ENCODE results near the gene EXOC6. TPM values are rescaled to one million over a fixed set of nuclear protein-coding genes. Genes with fewer than 3 reads are reported as not detected.

Gene EXOC6
- total RNA-seq, 2 donors from 2014 or later = 12.6 to 15.2 TPM

DNA sequence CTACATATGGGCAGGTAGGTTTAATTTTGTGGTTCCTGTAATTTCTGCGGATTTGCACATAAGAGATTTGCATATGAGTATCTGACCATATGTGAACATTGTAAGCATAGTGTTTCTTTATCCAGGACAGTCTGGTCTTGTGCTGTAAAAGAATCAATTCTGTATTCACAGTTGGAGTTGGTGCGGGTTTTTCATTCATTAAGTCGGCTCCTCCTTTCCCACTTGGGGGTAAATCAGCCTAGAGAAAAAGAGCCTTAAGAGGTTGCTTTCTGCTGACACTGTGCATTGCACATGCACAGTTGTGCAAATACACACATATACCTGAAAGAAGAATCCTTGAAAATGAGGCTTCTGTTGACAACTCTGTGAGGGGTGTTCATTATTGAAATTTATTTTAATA lies 206.2 kb downstream of the EXOC6 start:
- Histone ChIP-seq H3K9ac (ENCODE audit: low read depth in 2 of 2, low read length in 2 of 2) (no peak overlapping the region), H3K4me1 (no peaks in the 10 kb centered on the region), H3K36me3 (no peaks in the 10 kb centered on the region), H3K27me3 (peaks cover 3% of the 10 kb centered on the region), H3K27ac (no peak overlapping the region), H3K9me3 (no peaks in the 10 kb centered on the region), H3K4me3 (no peak overlapping the region)
- TF ChIP-seq, protein P1, sequence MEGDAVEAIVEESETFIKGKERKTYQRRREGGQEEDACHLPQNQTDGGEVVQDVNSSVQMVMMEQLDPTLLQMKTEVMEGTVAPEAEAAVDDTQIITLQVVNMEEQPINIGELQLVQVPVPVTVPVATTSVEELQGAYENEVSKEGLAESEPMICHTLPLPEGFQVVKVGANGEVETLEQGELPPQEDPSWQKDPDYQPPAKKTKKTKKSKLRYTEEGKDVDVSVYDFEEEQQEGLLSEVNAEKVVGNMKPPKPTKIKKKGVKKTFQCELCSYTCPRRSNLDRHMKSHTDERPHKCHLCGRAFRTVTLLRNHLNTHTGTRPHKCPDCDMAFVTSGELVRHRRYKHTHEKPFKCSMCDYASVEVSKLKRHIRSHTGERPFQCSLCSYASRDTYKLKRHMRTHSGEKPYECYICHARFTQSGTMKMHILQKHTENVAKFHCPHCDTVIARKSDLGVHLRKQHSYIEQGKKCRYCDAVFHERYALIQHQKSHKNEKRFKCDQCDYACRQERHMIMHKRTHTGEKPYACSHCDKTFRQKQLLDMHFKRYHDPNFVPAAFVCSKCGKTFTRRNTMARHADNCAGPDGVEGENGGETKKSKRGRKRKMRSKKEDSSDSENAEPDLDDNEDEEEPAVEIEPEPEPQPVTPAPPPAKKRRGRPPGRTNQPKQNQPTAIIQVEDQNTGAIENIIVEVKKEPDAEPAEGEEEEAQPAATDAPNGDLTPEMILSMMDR (IDR thresholded peaks at IDR 0.05) = no peak
- no peak for DNase-seq
- intact Hi-C loops (cut with DNase I) = no loop called here

DNA sequence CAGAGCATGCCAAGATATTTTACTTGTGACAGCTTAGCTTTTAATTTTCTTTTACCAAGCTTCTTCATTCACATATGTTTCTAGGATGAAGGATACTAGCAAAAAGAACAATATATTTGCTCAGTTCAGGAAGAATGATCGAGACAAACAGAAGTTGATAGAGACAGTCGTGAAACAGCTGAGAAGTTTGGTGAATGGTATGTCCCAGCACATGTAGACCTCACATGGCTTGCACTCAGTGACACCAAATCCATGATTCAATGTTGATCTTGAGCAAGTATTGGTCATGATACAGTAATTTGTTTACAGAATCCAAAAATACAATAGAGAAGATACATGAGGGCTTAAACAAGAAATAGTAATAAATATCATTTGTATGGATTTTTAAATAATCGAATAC lies 209.8 kb downstream of the EXOC6 start:
- H3K27ac ChIP-seq = no peak overlapping the region
- no peaks in the 10 kb centered on the region for H3K36me3 ChIP-seq
- DNase-seq = no peak
- no peaks in the 10 kb centered on the region for H3K9me3 ChIP-seq
- intact Hi-C loops (cut with DNase I) = no loop called here
- H3K27me3 ChIP-seq = peaks cover 28% of the 10 kb centered on the region
- H3K4me3 ChIP-seq = no peak overlapping the region
- H3K9ac ChIP-seq (ENCODE audit: low read depth in 2 of 2, low read length in 2 of 2) = no peak overlapping the region
- TF ChIP-seq, protein P1 (IDR thresholded peaks at IDR 0.05) = no peak
- peaks cover 8% of the 10 kb centered on the region for H3K4me1 ChIP-seq

DNA sequence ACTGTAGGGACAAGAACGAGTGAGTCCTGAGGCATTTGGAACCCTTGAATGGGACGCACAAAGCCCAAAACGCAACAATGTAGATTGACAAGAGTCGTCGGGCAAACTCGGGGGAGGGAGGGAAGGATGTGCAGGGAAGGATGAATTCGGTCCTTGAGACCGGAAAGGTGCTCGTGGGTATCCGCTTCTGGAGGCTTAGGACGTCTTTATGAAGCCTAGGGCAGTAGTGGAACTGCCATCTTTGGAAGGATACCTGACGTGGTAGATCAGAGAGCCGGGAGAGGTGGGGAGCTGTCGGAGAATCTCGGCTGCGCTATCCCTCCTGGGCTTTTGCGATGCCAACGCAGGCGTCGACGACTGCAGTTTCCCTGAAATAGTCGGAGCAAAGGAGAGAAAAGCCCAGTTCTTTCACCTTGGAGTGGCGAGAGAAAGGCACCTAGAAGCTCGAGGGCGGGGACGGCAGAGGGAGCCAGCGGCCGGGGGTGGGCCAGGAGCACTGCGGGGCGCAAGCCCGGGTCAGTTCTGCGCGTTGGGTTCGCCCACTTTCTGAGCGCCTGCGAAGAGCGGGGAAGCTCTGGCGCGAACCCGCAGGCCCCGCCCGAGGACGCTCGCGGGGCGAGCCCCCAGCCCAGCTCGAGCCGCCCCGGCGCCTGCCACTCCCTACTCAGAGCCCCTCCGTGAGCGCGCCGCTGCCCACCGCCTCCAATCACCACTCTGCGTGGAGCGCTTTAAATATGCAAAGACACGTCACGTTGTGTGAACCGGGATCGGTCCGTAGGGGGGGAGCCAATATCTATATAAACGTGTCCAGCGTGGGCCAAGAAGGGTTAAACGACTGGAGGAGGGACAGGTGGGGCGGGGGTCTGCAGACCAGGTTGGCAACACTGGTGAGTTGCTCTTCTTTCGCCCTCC lies 211.9 kb downstream of the EXOC6 start, which contains the start of gene CYP26C1:
TSS of gene CYP26C1 (plus strand) at position 824 of the 912 bp plus-strand sequence. CDS start 466 bp downstream, outside the sequence.
- intact Hi-C loops (cut with DNase I) = no loop called here
- peaks cover 49% of the 10 kb centered on the region for H3K27me3 ChIP-seq
- no peak for DNase-seq
- H3K4me1 ChIP-seq = peaks cover 8% of the 10 kb centered on the region
- no peak within 1 kb of the TSS for H3K4me3 ChIP-seq
- TF ChIP-seq, protein P1 (IDR thresholded peaks at IDR 0.05) = no peak
- no peaks in the 10 kb centered on the region for H3K36me3 ChIP-seq
- H3K9me3 ChIP-seq = no peaks in the 10 kb centered on the region
- no peak within 1 kb of the TSS for H3K27ac ChIP-seq
- no peak within 1 kb of the TSS for H3K9ac ChIP-seq (ENCODE audit: low read depth in 2 of 2, low read length in 2 of 2)

DNA sequence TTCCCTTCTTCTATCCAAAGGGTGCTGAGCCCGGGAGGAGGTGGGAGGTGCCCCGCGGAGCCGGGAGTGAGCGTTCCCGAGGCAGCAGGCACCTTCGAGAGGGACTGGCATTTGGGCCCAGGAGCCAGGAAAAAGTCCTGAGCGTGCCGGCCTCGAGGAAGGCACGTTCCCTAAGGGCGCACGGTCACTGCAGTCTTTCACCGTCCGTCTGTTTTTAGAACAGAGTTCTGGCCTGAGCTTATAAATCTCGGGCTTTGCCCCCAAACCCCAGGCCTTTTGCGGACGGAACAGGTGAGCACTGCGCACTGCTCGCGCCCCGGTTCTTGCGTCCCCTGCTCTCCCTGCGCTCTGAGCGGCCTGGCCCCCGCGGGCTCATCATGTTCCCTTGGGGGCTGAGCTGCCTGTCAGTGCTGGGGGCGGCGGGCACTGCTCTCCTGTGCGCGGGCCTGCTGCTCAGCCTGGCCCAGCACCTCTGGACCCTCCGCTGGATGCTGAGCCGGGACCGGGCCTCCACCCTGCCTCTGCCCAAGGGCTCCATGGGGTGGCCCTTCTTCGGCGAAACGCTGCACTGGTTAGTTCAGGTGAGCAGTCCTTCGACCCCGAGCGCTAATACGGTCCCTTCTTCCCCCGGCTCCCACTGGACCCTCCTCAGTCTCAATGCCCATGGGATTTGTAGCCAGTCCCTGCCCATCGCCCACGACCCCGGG lies 212.7 kb downstream of the EXOC6 start:
- H3K27ac ChIP-seq = no peak overlapping the region
- no peak overlapping the region for H3K9ac ChIP-seq (ENCODE audit: low read depth in 2 of 2, low read length in 2 of 2)
- no peaks in the 10 kb centered on the region for H3K9me3 ChIP-seq
- TF ChIP-seq, protein P1 (IDR thresholded peaks at IDR 0.05) = no peak
- H3K4me1 ChIP-seq = peaks cover 8% of the 10 kb centered on the region
- intact Hi-C loops (cut with DNase I) = no loop called here
- no peak for DNase-seq
- no peak overlapping the region for H3K4me3 ChIP-seq
- no peaks in the 10 kb centered on the region for H3K36me3 ChIP-seq
- H3K27me3 ChIP-seq = peaks cover 57% of the 10 kb centered on the region

DNA sequence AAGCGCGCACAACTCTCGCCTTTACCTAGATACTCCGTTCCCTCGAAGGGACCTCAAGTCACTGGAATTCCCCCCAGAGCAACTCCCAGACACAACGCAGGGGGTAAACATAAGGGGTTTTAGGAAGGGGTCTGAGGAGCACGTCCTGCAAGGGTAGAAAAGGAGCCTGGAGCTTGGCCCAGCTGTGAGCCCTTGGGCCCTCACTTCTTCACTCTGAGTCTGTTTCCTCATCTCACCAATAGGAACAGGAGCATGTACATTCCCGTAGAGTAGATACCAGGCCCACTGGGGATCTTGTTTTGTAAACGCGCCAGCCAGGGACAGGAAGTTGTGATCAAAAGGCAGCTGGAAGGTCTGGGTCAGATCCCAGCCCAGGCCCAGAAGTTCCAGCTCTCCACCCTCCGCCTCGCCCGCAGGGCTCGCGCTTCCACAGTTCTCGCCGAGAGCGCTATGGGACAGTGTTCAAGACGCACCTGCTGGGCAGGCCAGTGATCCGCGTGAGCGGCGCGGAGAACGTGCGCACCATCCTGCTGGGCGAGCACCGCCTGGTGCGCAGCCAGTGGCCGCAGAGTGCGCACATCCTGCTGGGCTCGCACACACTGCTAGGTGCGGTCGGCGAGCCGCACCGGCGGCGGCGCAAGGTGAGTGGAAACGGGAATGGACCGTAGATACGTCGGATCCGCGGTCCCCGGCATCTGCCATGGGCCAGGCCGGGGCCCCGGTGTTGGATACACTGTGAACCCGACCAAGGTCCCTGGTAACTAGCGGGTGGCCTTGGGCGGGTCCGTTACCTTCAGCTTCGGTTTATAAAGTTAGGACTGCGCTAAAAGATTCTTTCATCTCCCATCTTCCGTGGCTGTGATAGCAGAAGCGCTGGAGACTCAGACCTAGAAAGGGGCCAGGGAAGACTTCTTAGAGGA lies 213.5 kb downstream of the EXOC6 start:
- Histone ChIP-seq H3K36me3 (no peaks in the 10 kb centered on the region), H3K9me3 (no peaks in the 10 kb centered on the region), H3K27me3 (peaks cover 65% of the 10 kb centered on the region), H3K4me1 (peaks cover 8% of the 10 kb centered on the region), H3K9ac (ENCODE audit: low read depth in 2 of 2, low read length in 2 of 2) (no peak overlapping the region), H3K27ac (no peak overlapping the region), H3K4me3 (peak overlapping the region; percentile 26)
- TF ChIP-seq, protein P1 (IDR thresholded peaks at IDR 0.05) = no peak
- intact Hi-C loops (cut with DNase I) = no loop called here
- no peak for DNase-seq

Measured in colonic mucosa (tissue), 4 donors.